GM21723 (cell line): ENCODE measurements around the gene PRDM16.

Experiments
- ATAC-seq: cut with Tn5 transposase; IDR thresholded peaks from one replicate; pipeline ENCODE4 v1.9.1; 2021; ENCODE audit warnings: mild to moderate bottlenecking, moderate library complexity; ENCODE audit not compliant: unreplicated experiment

The PRDM16 gene

DNA sequence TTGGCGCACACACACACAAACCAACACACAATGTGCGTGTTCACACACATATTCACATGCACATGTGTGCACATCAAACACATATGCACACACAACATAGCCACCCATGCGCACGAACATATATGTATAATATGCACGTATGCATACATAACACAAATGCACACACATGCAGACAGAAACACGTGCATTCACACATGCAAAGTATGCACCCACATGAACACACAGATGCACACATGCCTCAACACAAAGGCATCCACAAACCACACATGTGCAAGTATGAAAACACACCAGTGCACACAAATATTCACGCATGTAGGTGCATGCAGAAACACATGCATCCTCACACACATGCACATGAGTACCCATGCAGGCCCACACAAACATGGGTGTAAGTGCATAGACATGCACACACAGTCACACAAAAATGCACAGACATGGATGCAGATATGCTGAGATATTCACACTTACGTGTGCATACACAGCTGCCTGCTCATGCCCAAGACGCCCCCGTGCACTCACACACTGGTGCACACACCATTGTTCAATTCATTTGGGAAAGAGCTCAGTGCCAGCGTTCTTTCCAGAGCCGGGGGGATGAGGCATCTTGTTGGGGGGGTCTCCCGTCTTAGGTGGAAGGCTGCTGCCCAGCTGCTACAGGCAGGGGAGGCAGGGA, 332.7 kb downstream of the PRDM16 start:
- ATAC-seq: no peak

GRCh38 chr1:3402258-3403010, 333.4 kb downstream of the PRDM16 start:
- no peak for ATAC-seq

GRCh38 chr1:3403011-3403345, 334.0 kb downstream of the PRDM16 start:
- ATAC-seq: no peak

DNA sequence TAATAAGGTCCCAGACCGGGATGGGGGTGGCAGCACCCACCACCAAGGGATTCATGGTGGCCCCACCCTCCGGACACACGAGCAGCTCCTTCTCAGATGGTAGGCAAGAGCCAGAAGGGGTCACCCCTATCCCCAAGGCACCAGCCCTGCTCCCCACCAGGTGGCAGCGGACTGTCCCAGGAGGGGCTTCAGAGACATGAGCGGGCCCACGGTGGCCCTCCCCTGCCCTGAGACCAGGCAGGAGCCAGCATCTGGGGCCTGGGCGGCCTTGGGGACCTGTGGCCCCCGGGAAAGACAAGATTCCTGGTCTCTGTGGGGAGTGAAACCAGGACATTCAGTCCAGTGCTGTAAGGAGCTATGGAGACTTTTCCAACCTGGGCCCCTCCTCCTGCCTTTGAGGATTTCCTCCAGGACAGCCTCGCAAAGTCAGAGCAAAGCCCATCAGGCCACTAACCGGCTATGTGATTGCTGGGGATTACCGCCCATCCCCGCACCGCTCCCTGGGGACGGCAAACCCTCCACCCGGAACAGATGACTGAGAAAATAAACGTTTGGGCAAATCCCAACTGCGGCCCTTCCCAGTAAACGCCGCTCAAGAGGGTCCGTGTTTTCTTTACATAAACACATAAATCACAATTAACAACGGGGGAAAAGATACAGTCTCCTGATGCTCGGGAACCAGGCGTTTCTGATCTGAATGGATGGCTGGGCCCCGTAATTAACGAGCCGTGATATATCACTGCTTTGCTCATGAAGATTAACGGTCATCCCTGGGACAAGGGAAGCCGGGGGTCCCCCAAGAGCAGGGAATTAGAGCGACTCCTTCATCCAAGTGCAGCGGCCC, 334.6 kb downstream of the PRDM16 start:
- ATAC-seq: no peak

- no peak for ATAC-seq
Measured at GRCh38 chr1:3404301-3404700, 335.3 kb downstream of the PRDM16 start.

DNA sequence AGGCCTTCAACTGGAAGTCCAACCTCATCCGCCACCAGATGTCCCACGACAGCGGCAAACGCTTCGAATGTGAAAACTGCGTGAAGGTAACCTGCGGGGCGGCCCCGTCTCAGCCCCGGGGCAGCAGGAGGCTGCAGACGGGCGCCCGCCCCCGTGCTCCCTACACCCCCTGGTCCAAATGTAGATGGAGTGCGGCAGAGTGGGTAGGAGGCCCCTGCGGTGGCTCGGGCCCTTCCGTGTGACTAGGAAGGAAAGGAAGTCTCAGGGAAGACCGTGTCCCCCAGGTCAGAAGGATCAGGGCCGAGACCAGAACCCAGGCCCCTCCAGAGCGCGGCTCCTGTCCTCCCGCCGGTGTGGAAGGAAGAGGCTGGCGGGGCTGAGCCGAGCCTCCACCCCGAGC, 335.8 kb downstream of the PRDM16 start:
- no peak for ATAC-seq

DNA sequence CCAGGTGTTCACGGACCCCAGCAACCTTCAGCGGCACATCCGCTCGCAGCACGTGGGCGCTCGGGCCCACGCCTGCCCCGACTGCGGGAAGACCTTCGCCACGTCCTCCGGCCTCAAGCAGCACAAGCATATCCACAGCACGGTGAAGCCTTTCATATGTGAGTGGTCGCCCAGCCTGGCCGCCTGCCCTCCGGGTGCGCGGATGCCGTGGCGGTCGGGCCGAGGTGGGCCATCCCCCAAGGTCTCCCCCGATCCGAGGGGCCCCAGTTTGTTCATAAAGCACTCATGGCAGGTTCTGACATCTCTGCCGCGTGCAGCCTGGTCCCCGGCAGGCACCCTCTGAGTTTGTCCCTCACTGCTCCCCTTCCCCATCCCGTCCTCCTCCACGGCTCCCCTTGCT, 336.5 kb downstream of the PRDM16 start:
- ATAC-seq: no peak

GRCh38 chr1:3405974-3406867, 337.2 kb downstream of the PRDM16 start:
- ATAC-seq: no peak

- no peak for ATAC-seq
Measured at GRCh38 chr1:3407021-3407420, 338.0 kb downstream of the PRDM16 start.

GRCh38 chr1:3408751-3409266, 339.8 kb downstream of the PRDM16 start:
- ATAC-seq: no peak

DNA sequence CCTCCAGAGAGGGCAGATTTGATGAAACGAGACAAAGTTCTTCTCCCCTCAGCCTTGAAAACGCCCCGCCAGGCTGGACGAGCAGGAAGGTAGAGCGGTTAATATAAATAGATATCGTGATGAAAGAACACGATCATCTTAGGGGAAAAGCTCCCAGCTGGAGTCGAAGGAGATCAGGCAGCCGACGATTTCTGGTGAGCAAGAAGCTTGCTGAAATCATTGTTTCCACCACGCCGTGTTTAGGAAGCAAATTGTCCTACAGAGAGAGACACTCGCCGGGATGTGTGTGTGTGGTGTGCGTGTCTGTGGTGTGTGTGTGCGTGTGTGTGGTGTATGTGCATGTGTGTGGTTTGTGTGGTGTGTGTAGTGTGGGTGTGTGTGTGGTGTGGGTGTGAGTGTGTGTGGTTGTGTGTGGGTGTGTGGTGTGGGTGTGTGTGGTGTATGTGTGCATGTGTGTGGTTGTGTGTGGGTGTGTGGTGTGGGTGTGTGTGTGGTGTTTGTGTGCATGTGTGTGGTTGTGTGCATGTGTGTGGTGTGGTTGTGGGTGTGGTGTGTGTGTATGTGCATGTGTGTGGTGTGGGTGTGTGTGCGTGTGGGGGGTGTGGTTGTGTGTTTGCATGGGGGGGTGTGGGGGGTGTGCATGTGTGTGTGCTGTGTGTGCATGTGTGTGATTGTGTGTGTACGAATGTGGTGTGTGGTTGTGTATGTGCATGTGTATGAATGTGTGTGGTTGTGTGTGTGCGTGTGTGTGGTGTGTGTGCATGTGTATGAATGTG, 340.6 kb downstream of the PRDM16 start:
- no peak for ATAC-seq

GRCh38 chr1:3410142-3410925, 341.3 kb downstream of the PRDM16 start:
- no peak for ATAC-seq

DNA sequence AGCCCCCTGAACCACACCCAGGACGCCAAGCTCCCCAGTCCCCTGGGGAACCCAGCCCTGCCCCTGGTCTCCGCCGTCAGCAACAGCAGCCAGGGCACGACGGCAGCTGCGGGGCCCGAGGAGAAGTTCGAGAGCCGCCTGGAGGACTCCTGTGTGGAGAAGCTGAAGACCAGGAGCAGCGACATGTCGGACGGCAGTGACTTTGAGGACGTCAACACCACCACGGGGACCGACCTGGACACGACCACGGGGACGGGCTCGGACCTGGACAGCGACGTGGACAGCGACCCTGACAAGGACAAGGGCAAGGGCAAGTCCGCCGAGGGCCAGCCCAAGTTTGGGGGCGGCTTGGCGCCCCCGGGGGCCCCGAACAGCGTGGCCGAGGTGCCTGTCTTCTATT, 342.8 kb downstream of the PRDM16 start:
- ATAC-seq: no peak

- ATAC-seq: no peak
Measured at GRCh38 chr1:3412376-3412775, 343.4 kb downstream of the PRDM16 start.

DNA sequence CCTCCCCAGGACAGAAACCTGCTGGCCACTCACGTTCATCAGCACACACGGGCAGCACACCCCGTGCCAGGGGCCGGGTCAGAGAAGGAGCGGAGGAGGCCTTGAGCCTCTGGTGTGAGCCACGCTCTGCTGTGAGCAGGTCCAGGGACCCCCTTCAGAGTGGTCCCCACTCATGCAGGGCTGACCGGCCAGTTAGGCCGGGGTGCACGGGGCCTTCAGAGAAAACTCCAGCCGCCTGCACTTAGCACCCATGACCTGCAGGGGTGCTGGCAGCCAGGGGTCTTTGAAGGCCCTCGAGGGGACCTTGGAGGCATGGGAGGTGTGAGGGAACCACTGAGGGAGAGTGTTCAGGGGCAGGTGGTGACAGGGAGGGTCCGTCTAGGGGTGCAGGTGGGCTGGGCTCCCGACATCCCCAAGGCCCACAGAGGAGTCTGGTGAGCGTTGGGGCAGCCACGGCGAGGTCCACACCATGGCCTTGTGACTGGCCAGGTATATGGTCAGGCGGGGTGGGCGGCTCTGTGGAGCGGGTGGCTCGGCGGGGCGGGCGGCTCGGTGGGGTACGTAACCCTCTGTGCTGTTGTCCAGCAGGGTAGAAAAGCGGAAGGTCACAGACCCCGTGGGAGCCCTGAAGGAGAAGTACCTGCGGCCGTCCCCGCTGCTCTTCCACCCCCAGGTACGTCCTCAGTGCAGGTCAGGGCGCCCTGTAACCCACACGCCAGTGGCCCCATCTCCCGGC, 345.1 kb downstream of the PRDM16 start:
- ATAC-seq: no peak

DNA sequence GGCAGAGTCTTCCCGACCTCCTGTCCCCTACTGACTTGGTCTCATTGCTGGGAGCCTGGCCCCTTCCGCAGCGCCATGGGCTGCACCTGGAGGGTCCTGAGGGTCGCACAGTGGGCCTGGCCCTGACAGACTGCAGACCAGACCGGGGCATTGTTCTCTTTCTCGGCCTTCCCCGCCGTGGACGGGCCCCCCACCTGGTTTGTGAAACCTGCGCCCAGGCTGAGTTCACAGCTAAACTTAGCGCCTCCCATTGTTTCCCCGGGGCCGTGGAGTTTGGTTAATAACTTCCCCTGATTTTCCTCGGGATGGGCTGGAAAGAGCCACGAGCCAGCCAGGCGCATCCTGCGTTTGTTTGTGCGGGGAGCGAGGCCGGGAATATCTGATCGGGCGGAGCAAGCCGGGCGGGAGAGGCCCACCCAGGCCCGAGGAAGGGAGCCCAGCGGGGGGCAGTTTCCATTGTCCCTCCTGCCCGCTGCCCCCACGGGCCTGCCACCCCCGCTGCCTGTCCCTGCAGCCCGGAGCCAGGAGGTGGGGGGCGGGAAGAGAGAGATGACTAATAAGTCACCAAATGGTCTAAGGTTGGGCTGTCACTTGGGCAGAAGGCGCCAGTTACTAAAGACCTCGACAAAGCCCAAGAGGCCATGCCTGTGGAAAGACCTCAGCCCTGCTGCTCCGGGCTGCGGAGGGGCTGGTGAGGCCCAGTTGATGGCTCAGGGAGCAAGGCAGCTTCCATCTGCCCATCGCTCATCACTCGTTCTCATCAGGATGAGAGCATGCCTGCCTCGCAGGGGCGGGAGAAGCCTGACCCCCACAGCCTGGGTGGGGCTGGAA, 346.5 kb downstream of the PRDM16 start:
- no peak for ATAC-seq

DNA sequence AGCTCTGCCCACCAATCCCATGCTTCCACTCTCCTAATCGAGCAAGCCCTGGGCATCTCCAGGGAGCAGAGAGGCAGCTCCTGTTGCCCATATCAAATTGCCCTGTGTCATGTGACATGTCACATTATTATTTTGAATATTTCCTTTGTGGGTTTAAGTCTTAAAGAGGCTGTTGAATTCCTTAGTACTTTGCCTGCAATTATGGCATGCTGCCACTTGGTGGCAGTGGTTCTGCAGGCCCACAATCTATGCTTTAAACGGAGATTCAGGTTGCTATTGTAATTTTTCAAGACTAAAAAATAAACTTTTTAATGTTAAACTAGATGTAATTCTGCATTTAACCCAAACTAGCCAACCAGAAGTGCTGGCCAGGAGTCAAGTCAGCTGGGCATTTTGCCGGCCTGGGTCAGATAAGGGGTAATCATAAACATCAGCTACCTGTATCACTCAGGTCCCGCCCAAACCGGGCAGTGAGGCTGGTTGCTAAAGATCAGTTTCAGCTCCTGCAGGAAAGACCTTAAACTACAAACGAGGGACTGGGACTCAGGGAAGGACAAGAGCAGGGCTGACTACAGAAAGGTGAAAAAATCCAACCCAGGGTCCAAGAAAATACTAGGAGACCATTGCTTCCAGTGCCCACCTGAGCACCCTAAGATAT, 348.2 kb downstream of the PRDM16 start:
- ATAC-seq: no peak
